GM12878 (cell line): Measurements from ENCODE around the gene TRIM39. TPM values are rescaled to one million over a fixed set of nuclear protein-coding genes. Genes with fewer than 3 reads are reported as not detected.

Experiments used
- ATAC-seq: fragments of 200-7000 bp; cut with Tn5 transposase; 3 replicates; pipeline ENCODE4 v1.9.1; 2020; ENCODE audit warnings: mild to moderate bottlenecking, moderate library complexity
- BruUV-seq: library from RNA; stranded (reverse); fragments of 400-500 nt; replicated peaks from 2 replicates; lab custom pipeline; 2021; lab: Mats Ljungman, UMichigan
- CTCF ChIA-PET: fragments of 300-600 bp; sonication (Branson Sonifier 250); formaldehyde crosslinking; extraction: SDS; loops from one replicate; lab custom pipeline; 2021; ENCODE audit warnings: inconsistent platforms; lab: Yijun Ruan, JAX
- POLR2A ChIA-PET: fragments of 350-600 bp; formaldehyde crosslinking; extraction: SDS; loops from one replicate; lab custom pipeline; 2021; ENCODE audit warnings: inconsistent platforms; lab: Charles Lee
- RAD21 ChIA-PET: fragments of 300-600 bp; sonication (Branson Sonifier 250); formaldehyde crosslinking; loops from one replicate; lab custom pipeline; 2023; ENCODE audit warnings: antibody characterized with exemption; ENCODE audit not compliant: unreplicated experiment; lab: Charles Lee
- SMC1A ChIA-PET: fragments of 300-600 bp; sonication (Branson Sonifier 250); formaldehyde crosslinking; loops from one replicate; lab custom pipeline; 2023; ENCODE audit not compliant: unreplicated experiment, uncharacterized antibody; lab: Charles Lee
- DNase-seq: peaks from one replicate; pipeline ENCODE4 v3.0.0-alpha.2; 2011; ENCODE audit warnings: low read depth, low spot score
- FAIRE-seq: peaks from 3 replicates; lab custom pipeline; 2011; peaks lifted over from hg19 to GRCh38; lab: Jason Lieb, UNC
- H2AFZ ChIP-seq: 2 replicates; pipeline ENCODE4 v1.6.0; 2011; ENCODE audit warnings: low read depth, low read length, control low read depth; ENCODE audit not compliant: control insufficient read depth
- H3K27ac ChIP-seq: 2 replicates; pipeline ENCODE4 v1.5.1; 2011; ENCODE audit warnings: control low read depth; ENCODE audit not compliant: control insufficient read depth, insufficient read depth
- H3K27me3 ChIP-seq, 2 experiments: replicated peaks in 1 of 2; 2 replicates each; pipeline versions ENCODE4 v1.6.0 to v1.6.1; 2011; ENCODE audit warnings: low read length in 1 of 2; ENCODE audit not compliant: control insufficient read depth in 2 of 2, insufficient read depth in 2 of 2
- H3K36me3 ChIP-seq, 2 experiments: 2 replicates each; pipeline ENCODE4 v1.5.1; 2011; ENCODE audit warnings: low read length in 1 of 2; ENCODE audit not compliant: control insufficient read depth in 2 of 2, insufficient read depth in 2 of 2
- H3K4me1 ChIP-seq: 2 replicates; pipeline ENCODE4 v1.6.1; 2011; ENCODE audit warnings: mild to moderate bottlenecking, low read length, moderate library complexity, mixed read lengths; ENCODE audit not compliant: control insufficient read depth, insufficient read depth
- H3K4me2 ChIP-seq: 2 replicates; pipeline ENCODE4 v1.6.0; 2011; ENCODE audit warnings: control low read depth; ENCODE audit not compliant: control insufficient read depth, insufficient read depth
- H3K4me3 ChIP-seq: fragments of 200-600 bp; sonication (generic); 2 replicates; pipeline ENCODE4 v1.5.1; 2016
- H3K79me2 ChIP-seq: 2 replicates; pipeline ENCODE4 v1.6.0; 2011; ENCODE audit warnings: low read length; ENCODE audit not compliant: control insufficient read depth, insufficient read depth
- H3K9ac ChIP-seq: 2 replicates; pipeline ENCODE4 v1.8.0; 2011; ENCODE audit warnings: low read length, control low read depth, mixed read lengths; ENCODE audit not compliant: control insufficient read depth, insufficient read depth
- H3K9me3 ChIP-seq: replicated peaks from 3 replicates; pipeline ENCODE4 v1.5.1; 2011; ENCODE audit warnings: mild to moderate bottlenecking, low read length; ENCODE audit not compliant: control insufficient read depth, insufficient read depth
- H4K20me1 ChIP-seq: 2 replicates; pipeline ENCODE4 v1.6.0; 2011; ENCODE audit not compliant: control insufficient read depth, insufficient read depth
- IKZF1 ChIP-seq: fragments of 450-650 bp; conservative IDR thresholded peaks from 2 replicates; pipeline ENCODE4 v1.6.1; 2017; ENCODE audit warnings: antibody characterized with exemption, mild to moderate bottlenecking
- MAX ChIP-seq: IDR thresholded peaks from 2 replicates; pipeline ENCODE4 v1.6.1; 2012; ENCODE audit warnings: low read depth, low read length, improper control_type of control experiment
- NRF1 ChIP-seq: conservative IDR thresholded peaks from 2 replicates; pipeline ENCODE4 v1.6.1; 2011; ENCODE audit warnings: mild to moderate bottlenecking, low read depth, low read length, improper control_type of control experiment
- ZBTB4 ChIP-seq: fragments of 450-650 bp; formaldehyde crosslinking; IDR thresholded peaks from 2 replicates; pipeline ENCODE4 v1.4.0; 2022; ENCODE audit warnings: mild to moderate bottlenecking, moderate library complexity
- WGBS: methylation state at CpG from one replicate; pipeline ENCODE4 v1.1.6; 2016; ENCODE audit warnings: low lambda C conversion rate; ENCODE audit not compliant: insufficient replicate concordance, insufficient coverage; ENCODE audit errors: missing lambda C conversion rate; 5-methylcytosine and 5-hydroxymethylcytosine counted together
- in situ Hi-C: fragments of 300-500 bp; cut with MboI; formaldehyde crosslinking; loops from 9 replicates; pipeline ENCODE4 v1.14.3; 2018; ENCODE audit warnings: mixed read lengths
- intact Hi-C: fragments of 100-400 bp; cut with micrococcal nuclease; formaldehyde crosslinking; loops from one replicate; pipeline ENCODE4 v1.14.2; 2022; ENCODE audit not compliant: unreplicated experiment
- polyA plus RNA-seq, 11 experiments: library from polyadenylated mRNA; depleted of rRNA in 4 of 11; unstranded in 6 of 11; stranded (reverse) in 5 of 11; fragments of >200 nt; fragmentation: Nextera tagmentation in 4 of 11; fragmentation: Illumina TruSeq in 1 of 11; extraction: Ambion mirVana in 4 of 11; extraction: Trizol in 1 of 11; gene quantifications; 1 replicate in 1 of 11; 2 replicates in 10 of 11; pipeline versions ENCODE4 v1.2.1 to v1.2.3, GENCODE V29; 2011 to 2016; ENCODE audit warnings: inconsistent platforms in 2 of 11, missing spikeins in 2 of 11, low read depth in 1 of 11
- total RNA-seq, 4 experiments: library from RNA; depleted of rRNA in 3 of 4; stranded (reverse); fragments of >200 nt in 3 of 4; fragmentation: Illumina TruSeq in 1 of 4; extraction: Trizol in 1 of 4; gene quantifications; 2 replicates each; pipeline versions ENCODE4 v1.2.1 to v1.2.3, GENCODE V29; 2013 to 2021

Gene TRIM39
- total and polyA plus RNA-seq, 10 of the 15 experiments (the other 5 are each of a cell fraction or from before 2014, with no cell fraction given), result 3.0 to 11.9 (median 8.8) TPM

DNA sequence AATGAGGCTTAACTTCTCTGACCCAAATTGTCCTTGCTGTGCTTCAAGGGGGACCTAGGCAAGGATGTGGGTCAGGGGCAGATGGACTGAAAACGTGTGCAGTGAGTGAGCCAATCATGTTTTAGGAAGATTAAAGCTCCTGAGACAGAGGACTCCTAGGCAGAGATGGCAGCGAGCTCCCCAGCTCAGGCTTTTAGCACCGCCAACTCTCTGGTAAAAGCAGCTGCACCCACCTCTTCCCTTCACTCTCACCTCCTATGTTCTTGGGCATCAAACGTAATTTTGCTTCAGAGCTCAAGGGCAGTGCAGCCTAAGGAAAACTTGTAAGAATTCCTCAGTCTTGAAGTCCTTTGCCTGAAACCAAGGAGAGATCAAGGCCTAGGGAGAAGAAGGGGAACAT is 28.6 kb downstream of the TRIM39 start:
- no peak for ATAC-seq
- CTCF ChIA-PET, result interaction anchor here (8.9 kb wide), 1 partner anchor 137 kb away, joined by 56 read pairs; no protein-coding TSS in a partner anchor
- TF ChIP-seq NRF1 (no peak), ZBTB4 (no peak), IKZF1 (no peak), MAX (no peak)
- Histone ChIP-seq H3K9me3 (no peaks in the 10 kb centered on the region), H3K4me2 (no peak overlapping the region), H4K20me1 (no peaks in the 10 kb centered on the region), H2AFZ (no peak overlapping the region), H3K27ac (no peak overlapping the region), H3K4me3 (no peak overlapping the region), H3K4me1 (no peaks in the 10 kb centered on the region), H3K9ac (no peak overlapping the region), H3K27me3 (peaks cover 2 to 6% of the 10 kb centered on the region in 2 experiments; a peak in 3 of 4 replicates), H3K79me2 (no peaks in the 10 kb centered on the region), H3K36me3 (no peaks in the 10 kb centered on the region)
- no peak for DNase-seq
- POLR2A ChIA-PET, result no interaction called here
- BruUV-seq, result no TSS peak
- RAD21 ChIA-PET, result no interaction called here
- in situ Hi-C loops (no loop called here), intact Hi-C loops (no loop called here)
- FAIRE-seq, result no peak
- WGBS, result 25% methylated on average over 4 of the region's 4 CpGs
- SMC1A ChIA-PET, result interaction anchor here (2.9 kb wide), 1 partner anchor 117 kb away, joined by 13 read pairs; no protein-coding TSS in a partner anchor
